GM18499 (cell line): ENCODE measurements around the gene TMEM259.

ENCODE experiments used
- ATAC-seq: cut with Tn5 transposase; IDR thresholded peaks from one replicate; pipeline ENCODE4 v1.9.1; 2021; ENCODE audit warnings: moderate number of reproducible peaks; ENCODE audit not compliant: insufficient read depth, unreplicated experiment

The TMEM259 gene

GRCh38 chr19:990746-991145, 30.2 kb downstream of the TMEM259 start:
- ATAC-seq: no peak

DNA sequence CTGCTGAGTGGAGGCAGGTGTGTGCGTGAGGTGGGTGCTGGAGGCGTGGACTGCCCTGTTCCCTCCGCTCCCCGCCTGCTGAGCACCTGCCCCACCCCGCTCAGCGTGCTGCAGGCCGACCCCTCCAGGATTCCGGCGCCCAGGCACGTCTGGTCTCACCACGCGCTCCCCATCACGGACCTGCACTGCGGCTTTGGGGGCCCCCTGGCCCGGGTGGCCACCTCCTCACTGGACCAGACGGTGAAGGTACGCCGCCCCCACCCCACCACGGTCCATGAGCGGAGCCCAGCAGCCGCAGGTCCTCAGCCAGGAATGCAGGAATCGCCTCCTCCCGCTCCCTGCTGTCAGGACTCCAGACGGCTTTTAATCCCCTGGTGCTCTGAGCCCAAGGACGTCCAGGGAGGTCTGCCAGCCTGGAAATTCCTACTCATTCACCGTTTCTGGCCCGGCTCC, 30.8 kb downstream of the TMEM259 start:
- no peak for ATAC-seq

DNA sequence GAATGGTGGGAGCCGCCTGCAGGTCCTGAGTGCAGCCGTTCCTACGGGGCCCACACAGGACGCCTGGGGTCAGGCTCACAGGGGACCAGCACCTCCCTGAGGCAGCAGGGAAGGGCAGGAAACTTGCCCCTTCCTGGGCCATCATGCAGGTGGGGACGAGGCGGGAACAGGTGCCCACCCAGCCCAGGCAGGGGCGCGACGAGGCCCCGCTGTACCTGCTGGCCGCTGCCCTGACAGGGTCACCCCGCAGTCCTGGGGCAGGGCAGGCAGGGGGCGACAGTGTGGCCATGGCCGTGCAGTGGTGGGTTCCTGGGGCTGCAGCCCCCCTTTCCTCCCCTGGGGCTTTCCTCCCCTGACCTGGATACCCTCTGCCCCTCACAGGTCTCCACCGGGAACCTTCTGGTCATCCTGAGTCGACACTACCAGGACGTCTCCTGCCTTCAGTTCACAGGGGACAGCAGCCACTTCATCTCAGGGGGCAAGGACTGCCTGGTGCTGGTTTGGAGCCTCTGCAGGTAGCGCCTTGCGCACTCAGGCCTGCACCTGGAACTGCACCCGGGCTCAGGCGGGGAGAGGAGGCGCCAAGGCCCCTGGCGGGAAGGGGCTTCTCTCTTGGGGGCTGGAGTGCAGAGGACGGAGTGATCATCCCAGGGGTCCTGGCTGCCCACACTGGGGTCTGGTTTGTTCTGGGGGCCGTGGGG, 31.4 kb downstream of the TMEM259 start:
- ATAC-seq: no peak

DNA sequence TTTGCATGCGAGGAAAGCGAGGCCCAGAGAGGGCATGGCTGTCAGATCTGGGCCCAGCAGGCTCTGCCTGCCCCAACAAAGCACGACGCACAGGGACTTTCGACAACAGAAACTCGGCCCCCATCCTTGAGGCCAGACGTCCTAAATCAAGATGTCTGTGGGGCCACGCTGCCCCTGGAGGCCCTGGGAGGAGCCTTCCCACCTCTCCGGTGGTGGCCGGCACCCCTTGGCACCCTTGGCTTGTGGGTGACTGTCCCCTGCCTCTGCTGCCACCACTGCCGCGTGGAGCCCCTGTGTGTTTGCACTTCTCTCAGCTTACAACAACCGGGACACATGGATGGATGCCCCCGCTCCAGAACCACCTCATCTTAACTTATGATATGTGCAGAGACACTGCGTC, 32.4 kb downstream of the TMEM259 start:
- ATAC-seq: no peak

DNA sequence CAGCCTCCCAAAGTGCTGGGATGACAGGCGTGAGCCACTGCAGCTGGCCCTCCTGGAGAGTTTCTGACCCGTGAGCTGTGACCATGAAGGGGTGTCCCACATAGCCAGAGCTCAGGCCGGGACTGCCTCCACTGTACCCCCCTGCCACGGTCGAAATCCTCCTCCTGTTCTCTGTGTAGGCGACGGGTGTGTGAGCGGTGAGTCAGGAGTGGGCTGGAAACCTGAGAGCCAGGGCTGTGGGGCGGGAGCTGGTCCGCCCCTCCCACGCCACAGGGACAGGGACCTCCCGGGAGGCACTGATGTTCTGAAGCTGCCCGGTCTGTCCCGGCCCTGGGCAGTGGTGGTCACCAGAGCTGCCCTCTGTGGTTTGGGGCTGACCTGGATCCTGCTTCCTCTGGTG, 32.8 kb downstream of the TMEM259 start:
- no peak for ATAC-seq

- ATAC-seq: no peak
Observed at GRCh38 chr19:986083-986482, 34.8 kb downstream of the TMEM259 start.

DNA sequence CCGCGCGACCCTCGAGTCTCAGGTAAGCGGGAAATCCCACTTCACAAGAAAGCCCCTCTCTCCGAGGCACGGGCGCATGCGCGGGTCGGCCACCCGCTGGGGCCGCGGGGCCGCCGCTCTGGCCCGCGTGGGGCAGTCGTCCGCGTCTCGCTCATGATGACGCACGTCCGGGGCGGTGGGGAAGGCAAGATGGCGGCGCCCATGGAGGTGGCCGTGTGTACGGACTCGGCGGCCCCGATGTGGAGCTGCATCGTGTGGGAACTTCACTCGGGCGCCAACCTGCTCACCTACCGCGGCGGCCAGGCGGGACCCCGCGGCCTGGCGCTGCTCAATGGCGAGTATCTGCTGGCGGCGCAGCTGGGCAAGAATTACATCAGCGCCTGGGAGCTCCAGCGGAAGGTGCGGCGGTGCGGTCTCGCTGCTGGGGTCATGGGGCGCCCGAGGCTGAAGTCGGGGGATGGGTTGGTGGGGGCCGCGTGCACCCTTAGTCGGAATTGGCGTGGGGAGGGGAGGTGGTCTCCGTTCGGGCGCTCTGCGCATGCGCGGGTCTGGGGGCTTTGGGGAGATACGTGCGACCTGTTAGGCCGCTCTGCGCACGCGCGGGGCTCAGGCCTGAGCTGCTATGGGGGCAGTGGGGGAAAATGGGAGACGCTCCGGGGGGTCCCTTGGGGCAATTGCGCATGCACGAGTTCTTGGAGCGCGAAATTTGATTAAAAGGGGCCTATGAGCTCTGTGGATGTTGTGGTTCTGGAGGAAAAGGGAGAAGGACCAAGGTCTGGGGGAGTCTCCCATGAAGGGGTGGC, 36.6 kb downstream of the TMEM259 start, which contains the start of gene WDR18:
TSS of gene WDR18 (plus strand) at position 181 of the 803 bp plus-strand sequence. CDS start at position 190, 9 bp downstream.
- ATAC-seq: no peak

DNA sequence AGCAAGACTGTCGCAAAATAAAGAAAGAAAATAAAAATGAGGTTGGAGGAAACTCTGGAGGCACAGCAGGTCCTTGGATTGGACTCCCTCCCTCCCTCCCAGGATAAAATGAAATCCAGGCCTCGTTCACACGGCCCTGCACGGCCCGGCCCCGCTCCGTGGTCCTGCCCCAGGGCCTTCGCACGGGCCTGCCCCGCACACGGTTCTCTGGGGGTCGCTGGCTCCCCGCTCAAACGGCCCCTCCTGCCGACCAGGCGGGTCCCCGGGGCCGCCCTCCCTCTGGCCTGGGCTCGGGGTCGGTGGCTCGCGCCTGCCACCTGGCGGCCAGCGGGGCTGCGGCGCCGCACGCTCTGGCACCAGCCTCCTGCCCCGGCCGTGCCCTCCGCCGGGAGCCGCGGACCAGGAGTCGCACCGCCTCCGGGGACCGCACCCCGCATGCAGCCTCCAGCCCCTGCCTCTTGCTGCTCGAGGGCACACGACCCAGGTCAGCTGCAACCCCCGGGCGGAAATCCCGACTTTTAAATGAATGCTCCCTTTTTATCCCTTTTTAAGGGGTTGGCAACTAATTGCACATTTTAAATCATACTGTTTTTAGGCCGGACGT, 38.3 kb downstream of the TMEM259 start:
- no peak for ATAC-seq

DNA sequence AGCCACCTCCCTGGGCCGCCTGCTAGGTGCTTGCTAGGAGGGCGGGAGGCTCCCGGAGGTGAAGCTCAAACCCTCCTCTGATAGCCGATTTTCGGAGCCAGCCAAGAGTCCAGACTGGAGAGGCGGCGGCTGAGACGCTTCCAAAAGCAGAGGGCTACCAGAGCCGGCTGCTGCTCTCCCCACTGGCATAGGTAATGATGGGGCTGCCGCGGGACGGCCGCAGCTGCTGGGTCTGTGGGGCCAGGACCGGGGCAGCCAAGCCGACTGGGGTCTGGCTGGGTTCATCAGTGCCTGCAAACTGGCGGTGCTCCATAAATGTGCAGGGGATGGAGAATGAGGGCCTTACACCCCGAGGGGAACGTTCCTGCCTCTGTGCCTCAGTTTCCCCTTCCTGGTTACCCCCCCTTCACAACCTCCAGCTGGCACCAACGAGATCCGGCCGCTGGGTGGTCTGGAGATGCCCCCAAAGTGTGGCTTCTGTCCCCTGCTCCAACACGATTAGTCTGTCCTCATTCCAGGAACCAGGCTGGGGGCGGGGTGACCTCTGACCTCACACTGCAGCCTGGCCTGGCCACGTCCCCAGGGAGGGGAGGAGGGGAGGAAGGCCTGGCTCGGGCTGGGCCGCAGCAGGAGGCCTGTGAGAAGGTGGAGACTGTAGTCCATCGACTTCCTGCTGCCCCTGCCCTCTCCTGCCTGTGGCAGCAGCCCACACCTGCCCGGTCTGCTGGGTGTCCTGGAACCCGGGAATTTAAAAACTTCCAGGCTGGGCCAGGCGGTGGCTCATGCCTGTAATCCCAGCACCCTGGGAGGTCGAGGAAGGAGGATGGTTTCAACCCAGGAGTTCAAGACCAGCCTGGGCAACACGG, 40.6 kb downstream of the TMEM259 start:
- no peak for ATAC-seq

GRCh38 chr19:979318-979741, 41.6 kb downstream of the TMEM259 start:
- ATAC-seq: no peak

- no peak for ATAC-seq
Observed at GRCh38 chr19:977058-977464, 43.9 kb downstream of the TMEM259 start.

GRCh38 chr19:976476-976875, 44.4 kb downstream of the TMEM259 start:
- ATAC-seq: no peak

DNA sequence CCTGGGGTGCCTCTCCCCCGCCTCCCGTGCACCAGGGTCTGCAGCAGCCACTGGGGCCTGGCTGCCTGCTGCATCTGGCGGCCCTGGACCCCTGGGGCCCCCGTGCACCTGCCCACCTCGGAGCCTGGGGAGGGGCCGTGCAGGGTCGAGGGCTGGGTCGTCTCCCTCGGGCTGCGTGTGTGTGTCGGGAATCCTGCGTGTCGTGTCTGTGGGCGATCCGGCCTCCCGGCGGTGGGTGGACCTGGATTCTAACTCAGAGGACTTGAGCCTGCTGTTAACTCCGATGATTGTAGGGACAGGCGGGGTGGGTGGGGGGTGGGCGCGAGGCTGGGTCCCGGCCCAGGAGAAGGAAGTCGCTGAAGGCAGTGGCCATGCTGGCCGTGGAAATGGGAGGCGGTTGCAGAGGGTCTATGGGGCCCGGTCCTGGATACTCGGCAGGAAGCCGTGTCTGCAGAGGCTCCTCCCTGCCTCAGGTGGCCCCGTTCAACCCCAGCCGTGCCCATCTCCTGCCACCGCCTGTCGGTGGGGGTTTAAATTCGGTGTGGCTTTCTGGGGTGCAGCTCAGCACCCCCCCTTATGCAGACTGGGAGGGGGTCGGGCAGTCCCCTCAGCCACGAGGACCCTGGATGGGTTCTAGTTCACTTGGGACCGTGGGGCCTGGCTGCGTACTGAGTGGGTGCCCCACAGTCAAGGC, 46.2 kb downstream of the TMEM259 start:
- ATAC-seq: no peak

- no peak for ATAC-seq
Observed at GRCh38 chr19:973726-974563, 47.0 kb downstream of the TMEM259 start.

- no peak for ATAC-seq
Observed at GRCh38 chr19:972281-972680, 48.6 kb downstream of the TMEM259 start.

DNA sequence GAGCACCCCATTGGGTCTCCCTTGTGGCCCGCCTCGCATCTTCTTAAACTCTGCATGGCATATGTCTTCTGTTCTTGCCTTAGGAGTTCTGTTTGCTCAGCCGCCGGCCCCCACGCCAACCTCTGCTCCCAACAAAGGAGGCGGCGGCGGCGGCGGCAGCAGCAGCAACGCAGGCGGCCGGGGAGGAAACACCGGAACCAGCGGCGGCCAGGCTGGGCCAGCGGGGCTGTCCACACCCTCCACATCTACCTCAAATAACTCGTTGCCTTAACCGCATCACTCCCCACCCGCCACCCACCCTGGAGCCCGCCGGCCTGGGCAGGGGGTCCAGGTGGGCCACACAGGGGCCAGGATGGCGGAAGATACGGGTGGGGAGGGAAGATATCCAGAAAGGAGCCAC, 49.1 kb downstream of the TMEM259 start:
- ATAC-seq: no peak

- no peak for ATAC-seq
Observed at GRCh38 chr19:970695-971094, 50.2 kb downstream of the TMEM259 start.

- no peak for ATAC-seq
Observed at GRCh38 chr19:966485-967088, 54.3 kb downstream of the TMEM259 start.
